Spinal cord (tissue), 10 donors: Measurements from ENCODE around the gene ZNF514. TPM values are rescaled to one million over a fixed set of nuclear protein-coding genes. Genes with fewer than 3 reads are reported as not detected.
"Not testable (repeated sequence)": the region's sequence is repeated elsewhere in the genome, so short reads cannot be mapped to it uniquely, and the experiment has no call there.

Source experiments
- DNase-seq, 6 donors: peaks; one replicate each; pipeline versions ENCODE4 v3.0.0 to v3.0.0-alpha.2; 2013 to 2015; ENCODE audit warnings: low spot score in 6 of 6, low read depth in 4 of 6
- H3K27ac ChIP-seq: one replicate; pipeline ENCODE4 v1.5.1; 2013; ENCODE audit warnings: low read depth, low read length, control low read depth
- H3K27me3 ChIP-seq: one replicate; pipeline ENCODE4 v1.6.1; 2013; ENCODE audit warnings: low read length; ENCODE audit not compliant: control insufficient read depth, insufficient read depth
- H3K36me3 ChIP-seq: one replicate; pipeline ENCODE4 v1.6.1; 2013; ENCODE audit warnings: low read length; ENCODE audit not compliant: control insufficient read depth, insufficient read depth
- H3K4me1 ChIP-seq: one replicate; pipeline ENCODE4 v1.6.1; 2013; ENCODE audit warnings: low read length; ENCODE audit not compliant: control insufficient read depth, insufficient read depth
- H3K4me3 ChIP-seq: one replicate; pipeline ENCODE4 v1.5.1; 2013; ENCODE audit warnings: low read depth, low read length, control low read depth
- H3K9me3 ChIP-seq: one replicate; pipeline ENCODE4 v1.6.1; 2013; ENCODE audit warnings: low read length; ENCODE audit not compliant: control insufficient read depth, insufficient read depth
- WGBS: methylation state at CpG from one replicate; pipeline ENCODE4 v1.1.5; 2013; ENCODE audit warnings: missing lambda C conversion rate; ENCODE audit not compliant: insufficient coverage; 5-methylcytosine and 5-hydroxymethylcytosine counted together
- polyA plus RNA-seq, 2 donors: library from polyadenylated mRNA; unstranded; fragments of 120-200 nt; gene quantifications; one replicate each; pipeline ENCODE4 v1.2.1, GENCODE V29; 2013; ENCODE audit not compliant: insufficient read length in 2 of 2
- total RNA-seq, 2 donors: library from RNA; depleted of rRNA in 1 of 2; stranded (reverse); fragments of 120-200 nt in 1 of 2; fragments of >200 nt in 1 of 2; gene quantifications; one replicate each; pipeline versions ENCODE4 v1.2.3 to v1.2.4, GENCODE V29; 2013 to 2014
- donor health status: healthy.

Gene ZNF514
- total and polyA plus RNA-seq, 4 donors = 23.4 to 31.3 (median 25.6) TPM

DNA sequence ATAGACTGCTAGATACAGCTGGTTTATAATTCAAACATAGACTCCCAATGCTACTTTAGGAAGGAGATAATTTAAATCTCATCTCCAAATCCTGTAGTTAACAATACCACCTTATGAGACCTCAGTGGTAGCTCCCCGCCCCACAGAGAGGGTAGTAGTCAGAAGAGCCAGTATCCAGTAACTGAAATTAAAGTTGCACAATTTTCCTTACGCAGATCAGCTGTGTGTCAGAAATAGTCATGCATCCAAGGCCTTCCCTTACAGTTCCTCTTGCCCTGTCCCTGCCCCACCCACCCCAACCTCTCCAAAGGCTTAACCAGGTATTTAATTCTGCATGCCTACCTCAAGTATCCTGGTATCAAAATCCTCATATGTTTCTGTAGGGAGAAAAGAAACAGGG is 53.6 kb downstream of the ZNF514 start:
- DNase-seq = no peak
- Histone ChIP-seq H3K9me3 (no peaks in the 10 kb centered on the region), H3K27ac (no peak overlapping the region), H3K4me3 (no peak overlapping the region), H3K27me3 (no peaks in the 10 kb centered on the region), H3K36me3 (peaks cover 37% of the 10 kb centered on the region), H3K4me1 (no peaks in the 10 kb centered on the region)
- 100% methylated on average over 1 of the region's 2 CpGs for WGBS

DNA sequence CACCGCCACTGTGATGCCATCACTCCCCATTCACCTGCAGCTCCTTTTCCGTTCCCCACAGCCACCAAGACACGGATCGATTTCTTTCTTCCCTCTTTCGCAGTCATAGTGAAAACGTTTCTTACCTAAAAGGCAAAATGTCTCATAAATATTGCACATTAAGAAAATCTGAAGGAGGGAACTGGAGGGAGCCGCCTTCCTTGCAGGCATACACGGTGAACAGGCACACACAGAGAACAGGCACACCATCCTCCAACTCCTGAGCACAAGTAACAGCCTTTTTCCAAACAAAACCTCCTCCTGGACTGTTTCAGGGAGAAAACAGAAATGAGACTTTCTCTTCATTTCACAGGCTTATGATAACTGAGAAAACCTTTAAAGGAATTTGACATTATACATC is 55.0 kb downstream of the ZNF514 start:
- no peak overlapping the region for H3K4me3 ChIP-seq
- H3K27me3 ChIP-seq = no peaks in the 10 kb centered on the region
- peaks cover 32% of the 10 kb centered on the region for H3K36me3 ChIP-seq
- no peaks in the 10 kb centered on the region for H3K4me1 ChIP-seq
- 100% methylated on average over 4 of the region's 8 CpGs for WGBS
- no peak for DNase-seq
- no peak overlapping the region for H3K27ac ChIP-seq
- no peaks in the 10 kb centered on the region for H3K9me3 ChIP-seq

DNA sequence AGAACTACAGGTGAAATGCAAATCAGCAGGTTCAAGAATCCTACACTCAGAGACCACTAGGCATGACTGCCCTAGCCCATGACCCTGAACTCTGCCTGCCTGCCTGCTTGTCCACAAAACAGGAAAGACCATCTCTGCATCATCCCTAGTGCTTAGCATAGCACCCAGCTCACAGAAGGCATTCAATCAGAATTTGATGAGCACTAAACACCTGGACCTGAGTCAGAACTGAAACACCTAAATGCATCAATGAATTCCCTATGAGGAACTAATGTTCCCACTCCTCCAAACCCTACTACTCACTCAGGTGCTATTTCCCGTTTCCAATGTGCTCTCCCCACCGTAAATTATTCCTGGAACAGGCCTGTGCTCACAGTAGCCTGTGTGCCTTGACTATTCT is 59.7 kb downstream of the ZNF514 start:
- DNase-seq = no peak
- H3K27me3 ChIP-seq = no peaks in the 10 kb centered on the region
- no peak overlapping the region for H3K4me3 ChIP-seq
- H3K27ac ChIP-seq = no peak overlapping the region
- no peaks in the 10 kb centered on the region for H3K9me3 ChIP-seq
- peaks cover 12% of the 10 kb centered on the region for H3K36me3 ChIP-seq
- no peaks in the 10 kb centered on the region for H3K4me1 ChIP-seq
- 92% methylated on average over 2 of the region's 2 CpGs for whole genome bisulfite sequencing

DNA sequence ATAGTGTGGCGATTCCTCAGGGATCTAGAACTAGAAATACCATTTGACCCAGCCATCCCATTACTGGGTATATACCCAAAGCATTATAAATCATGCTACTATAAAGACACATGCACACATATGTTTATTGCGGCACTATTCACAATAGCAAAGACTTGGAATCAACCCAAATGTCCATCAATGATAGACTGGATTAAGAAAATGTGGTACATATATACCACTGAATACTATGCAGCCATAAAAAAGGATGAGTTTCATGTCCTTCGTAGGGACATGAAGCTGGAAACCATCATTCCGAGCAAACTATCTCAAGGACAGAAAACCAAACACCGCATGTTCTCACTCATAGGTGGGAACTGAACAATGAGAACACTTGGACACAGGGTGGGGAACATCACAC is 61.4 kb downstream of the ZNF514 start:
- WGBS = no CpG with 5 or more reads among the region's 5 CpGs
- not testable (repeated sequence) for H3K4me1 ChIP-seq, DNase-seq, H3K4me3 ChIP-seq, H3K9me3 ChIP-seq, H3K27me3 ChIP-seq, H3K36me3 ChIP-seq, H3K27ac ChIP-seq

Other genes starting within 250 kb of the ZNF514 start
- 10 to 100 TPM; 19.5 to 23.0 TPM for gene MAL, start 134.1 kb downstream of the ZNF514 start, total RNA-seq
- gene MAL, start 134.1 kb downstream of the ZNF514 start, polyA plus RNA-seq = 10 to 100 TPM in 1 of 2 donors, 1 to 10 TPM in 1; 8.2 to 17.6 TPM
- 10 to 100 TPM; 53.0 to 60.7 TPM for gene MRPS5, start 38.0 kb downstream of the ZNF514 start, total RNA-seq
- 10 to 100 TPM; 65.1 to 86.6 TPM for gene MRPS5, start 38.0 kb downstream of the ZNF514 start, polyA plus RNA-seq
- gene ZNF2, start 6.0 kb upstream of the ZNF514 start, total RNA-seq = 10 to 100 TPM in 1 of 2 donors, 1 to 10 TPM in 1; 6.7 to 11.8 TPM
- 1 to 10 TPM; 6.0 to 7.5 TPM for gene ZNF2, start 6.0 kb upstream of the ZNF514 start, polyA plus RNA-seq
- 10 to 100 TPM; 13.2 to 16.2 TPM for gene ZNF892, start 47.7 kb upstream of the ZNF514 start, total RNA-seq
- 1 to 10 TPM; 4.5 to 5.4 TPM for gene ZNF892, start 47.7 kb upstream of the ZNF514 start, polyA plus RNA-seq
- 1 to 10 TPM in 1 of 2 donors, under 1 TPM in 1; 0.99 to 1.8 TPM for gene PROM2, start 114.6 kb upstream of the ZNF514 start, total RNA-seq
- 1 to 10 TPM; 2.4 to 5.9 TPM for gene PROM2, start 114.6 kb upstream of the ZNF514 start, polyA plus RNA-seq
- gene KCNIP3, start 137.5 kb upstream of the ZNF514 start, total RNA-seq = 10 to 100 TPM; 10.6 to 11.2 TPM
- gene KCNIP3, start 137.5 kb upstream of the ZNF514 start, polyA plus RNA-seq = 10 to 100 TPM; 23.0 to 25.4 TPM
- 10 to 100 TPM; 13.3 to 39.2 TPM for gene FAHD2A, start 242.9 kb upstream of the ZNF514 start, total RNA-seq
- gene FAHD2A, start 242.9 kb upstream of the ZNF514 start, polyA plus RNA-seq = 10 to 100 TPM; 30.9 to 39.7 TPM